K562 (cell line): Measurements from ENCODE around the gene SLC6A8. TPM values are rescaled to one million over a fixed set of nuclear protein-coding genes. Genes with fewer than 3 reads are reported as not detected.

Experiments
- ATAC-seq: fragments of 200-7000 bp; cut with Tn5 transposase; 3 replicates; pipeline ENCODE4 v1.9.1; 2020; ENCODE audit warnings: moderate library complexity
- BruUV-seq: library from RNA; stranded (reverse); fragments of 400-500 nt; replicated peaks from 2 replicates; lab custom pipeline; 2021; lab: Mats Ljungman, UMichigan
- CTCF ChIA-PET: fragments of 300-600 bp; formaldehyde crosslinking; extraction: SDS; loops from one replicate; lab custom pipeline; 2021; ENCODE audit warnings: low intra/inter-chr PET ratio; lab: Yijun Ruan, JAX
- POLR2A ChIA-PET: fragments of 300-600, 350-650 bp; sonication (Branson Sonifier 250); formaldehyde crosslinking; extraction: SDS; loops from one replicate; lab custom pipeline; 2021; ENCODE audit warnings: antibody characterized with exemption, inconsistent platforms; lab: Yijun Ruan, JAX
- DNase-seq, 4 experiments: peaks; one replicate each; pipeline versions ENCODE4 v3.0.0 to v3.0.0-alpha.2; 2011 to 2018; ENCODE audit warnings: low spot score in 3 of 4, mixed read lengths in 3 of 4; ENCODE audit errors: extremely low read depth in 1 of 4
- FAIRE-seq: peaks from 2 replicates; lab custom pipeline; 2011; peaks lifted over from hg19 to GRCh38; lab: Jason Lieb, UNC
- H2AFZ ChIP-seq: 2 replicates; pipeline ENCODE4 v1.6.0; 2011; ENCODE audit warnings: low read depth, low read length, control low read depth, inconsistent platforms
- H3K27ac ChIP-seq: fragments of 200-600 bp; 3 replicates; pipeline ENCODE4 v1.8.0; 2011; ENCODE audit warnings: low read depth, mild to moderate bottlenecking, control low read depth, inconsistent platforms, low read length, moderate library complexity, mixed read lengths; ENCODE audit errors: extremely low read depth
- H3K27me3 ChIP-seq, 2 experiments: fragments of 300-600 bp in 1 of 2; 2 replicates in 1 of 2; 3 replicates in 1 of 2; pipeline versions ENCODE4 v1.6.0 to v1.8.0; 2011; ENCODE audit warnings: inconsistent platforms in 2 of 2, low read length in 2 of 2, mild to moderate bottlenecking in 1 of 2, mixed read lengths in 1 of 2, moderate library complexity in 1 of 2; ENCODE audit not compliant: control insufficient read depth in 2 of 2, insufficient read depth in 2 of 2
- H3K36me3 ChIP-seq: fragments of 300-600 bp; 3 replicates; pipeline ENCODE4 v1.8.0; 2011; ENCODE audit warnings: mild to moderate bottlenecking, low read length, inconsistent platforms; ENCODE audit not compliant: control insufficient read depth, insufficient read depth
- H3K4me1 ChIP-seq, 2 experiments: fragments of 200-600 bp in 1 of 2; replicated peaks in 1 of 2; 2 replicates in 1 of 2; 3 replicates in 1 of 2; pipeline versions ENCODE4 v1.5.1 to v1.8.0; 2011; ENCODE audit warnings: inconsistent platforms in 2 of 2, low read length in 2 of 2, mild to moderate bottlenecking in 1 of 2, mixed read lengths in 1 of 2, moderate library complexity in 1 of 2; ENCODE audit not compliant: control insufficient read depth in 2 of 2, insufficient read depth in 2 of 2
- H3K4me2 ChIP-seq: 2 replicates; pipeline ENCODE4 v1.6.1; 2011; ENCODE audit warnings: low read length, control low read depth, inconsistent platforms, mixed read lengths; ENCODE audit not compliant: insufficient read depth
- H3K4me3 ChIP-seq: fragments of 200-600 bp; sonication (generic), shearing (Covaris generic); 2 replicates; pipeline ENCODE4 v1.5.1; 2016; ENCODE audit warnings: control low read depth, inconsistent platforms
- H3K79me2 ChIP-seq: fragments of 200-600 bp; 3 replicates; pipeline ENCODE4 v1.8.0; 2011; ENCODE audit warnings: low read length, inconsistent platforms; ENCODE audit not compliant: control insufficient read depth, insufficient read depth
- H3K9ac ChIP-seq, 2 experiments: 2 replicates each; pipeline versions ENCODE4 v1.6.0 to v1.6.1; 2011; ENCODE audit warnings: low read depth in 2 of 2, low read length in 2 of 2, control low read depth in 1 of 2, inconsistent platforms in 1 of 2, mild to moderate bottlenecking in 1 of 2, mixed read lengths in 1 of 2; ENCODE audit not compliant: insufficient read depth in 1 of 2
- H3K9me1 ChIP-seq: one replicate; pipeline ENCODE4 v1.6.0; 2011; ENCODE audit warnings: inconsistent platforms, mild to moderate bottlenecking, low read length, moderate library complexity; ENCODE audit not compliant: control insufficient read depth, insufficient read depth
- H3K9me3 ChIP-seq: replicated peaks from 2 replicates; pipeline ENCODE4 v1.5.1; 2011; ENCODE audit warnings: low read depth, low read length, inconsistent platforms; ENCODE audit not compliant: control insufficient read depth, insufficient read depth
- H4K20me1 ChIP-seq: replicated peaks from 2 replicates; pipeline ENCODE4 v1.6.1; 2011; ENCODE audit warnings: low read length, inconsistent platforms, mixed read lengths; ENCODE audit not compliant: control insufficient read depth, insufficient read depth
- BACH1 ChIP-seq: fragments of 200-800 bp; sonication (Bioruptor generic); IDR thresholded peaks from 2 replicates; pipeline ENCODE4 v1.6.1; 2016; ENCODE audit warnings: missing genetic modification characterization, missing compliant biosample characterization
- CBX2 ChIP-seq: fragments of 200-600 bp; sonication (generic); IDR thresholded peaks from one replicate; pipeline ENCODE4 v1.6.1; 2012; ENCODE audit warnings: mild to moderate bottlenecking, low read length, inconsistent platforms; ENCODE audit not compliant: insufficient read depth, poor library complexity, severe bottlenecking
- CEBPG ChIP-seq, 3 experiments: fragments of 200-800 bp in 1 of 3; sonication (Bioruptor generic) in 1 of 3; sonication (generic) in 1 of 3; formaldehyde crosslinking in 1 of 3; IDR thresholded peaks in 2 of 3; conservative IDR thresholded peaks in 1 of 3; 2 replicates each; pipeline versions ENCODE4 v1.6.1 to v1.8.0; 2016 to 2022; ENCODE audit warnings: missing compliant biosample characterization in 2 of 3, missing genetic modification characterization in 2 of 3, mild to moderate bottlenecking in 1 of 3, missing genetic modification reagents in 1 of 3
- ESRRB ChIP-seq: fragments of 250-450 bp; sonication (Bioruptor Pico); IDR thresholded peaks from 2 replicates; pipeline ENCODE4 v1.5.0; 2020; ENCODE audit warnings: mild to moderate bottlenecking, moderate library complexity, borderline replicate concordance
- GTF2F1 ChIP-seq: IDR thresholded peaks from 2 replicates; pipeline ENCODE4 v1.6.1; 2011; ENCODE audit warnings: low read depth, low read length, improper control_type of control experiment
- IRF2 ChIP-seq: sonication (generic); formaldehyde crosslinking; IDR thresholded peaks from 2 replicates; pipeline ENCODE4 v1.8.1; 2022; ENCODE audit warnings: mild to moderate bottlenecking, missing genetic modification reagents
- NFRKB ChIP-seq: fragments of 450-650 bp; IDR thresholded peaks from 2 replicates; pipeline ENCODE4 v1.6.1; 2016; ENCODE audit warnings: low read depth
- NR2C2 ChIP-seq, 2 experiments: fragments of 200-800 bp in 1 of 2; sonication (Bioruptor generic) in 1 of 2; sonication (generic) in 1 of 2; formaldehyde crosslinking in 1 of 2; IDR thresholded peaks; 2 replicates each; pipeline versions ENCODE4 v1.6.1 to v1.8.0; 2016 to 2022; ENCODE audit warnings: mild to moderate bottlenecking in 1 of 2, missing compliant biosample characterization in 1 of 2, missing genetic modification characterization in 1 of 2, missing genetic modification reagents in 1 of 2
- PCBP2 ChIP-seq: fragments of 200-400 bp; formaldehyde crosslinking; IDR thresholded peaks from 2 replicates; pipeline ENCODE4 v1.6.1; 2018; ENCODE audit warnings: low read length, low read depth, mild to moderate bottlenecking, moderate library complexity; ENCODE audit not compliant: poor library complexity, severe bottlenecking
- PHF20 ChIP-seq: fragments of 450-650 bp; IDR thresholded peaks from 2 replicates; pipeline ENCODE4 v1.6.1; 2018; ENCODE audit not compliant: partially characterized antibody
- PRMT5 ChIP-seq: sonication (generic); formaldehyde crosslinking; IDR thresholded peaks from 2 replicates; pipeline ENCODE4 v1.5.0; 2020; ENCODE audit warnings: missing genetic modification reagents
- ZNF133 ChIP-seq: fragments of 250-450 bp; sonication (Bioruptor Pico); IDR thresholded peaks from 2 replicates; pipeline ENCODE4 v1.4.0; 2020; ENCODE audit warnings: mild to moderate bottlenecking
- ZNF282 ChIP-seq: sonication (generic); formaldehyde crosslinking; IDR thresholded peaks from 2 replicates; pipeline ENCODE4 v1.8.1; 2023; ENCODE audit warnings: missing genetic modification reagents
- WGBS: fragments of 100-300 bp; shearing (Covaris generic); methylation state at CpG from one replicate; pipeline ENCODE4 v1.1.6; 2016; ENCODE audit warnings: low coverage, mixed read lengths; ENCODE audit not compliant: insufficient coverage; ENCODE audit errors: missing lambda C conversion rate; 5-methylcytosine and 5-hydroxymethylcytosine counted together
- in situ Hi-C: fragments of 300-500 bp; cut with MboI; formaldehyde crosslinking; loops from 4 replicates; pipeline ENCODE4 v1.15.0; 2018; ENCODE audit warnings: inconsistent platforms, mixed read lengths
- intact Hi-C: fragments of 100-400 bp; cut with micrococcal nuclease; formaldehyde crosslinking; loops from 2 replicates; pipeline ENCODE4 v1.14.2; 2022
- polyA plus RNA-seq, 8 experiments: library from polyadenylated mRNA; depleted of rRNA in 4 of 8; stranded (reverse) in 5 of 8; unstranded in 3 of 8; fragments of >200 nt; fragmentation: Nextera tagmentation in 2 of 8; fragmentation: Illumina TruSeq in 1 of 8; extraction: Ambion mirVana in 2 of 8; extraction: Trizol in 1 of 8; gene quantifications; 2 replicates each; pipeline versions ENCODE4 v1.2.1 to v1.2.3, GENCODE V29; 2011 to 2014; ENCODE audit warnings: inconsistent platforms in 1 of 8, missing spikeins in 1 of 8
- total RNA-seq, 7 experiments: library from RNA; depleted of rRNA in 6 of 7; stranded (reverse); fragments of >200 nt in 6 of 7; fragmentation: Illumina TruSeq in 2 of 7; extraction: Trizol in 2 of 7; gene quantifications; 2 replicates each; pipeline versions ENCODE4 v1.2.1 to v1.2.3, GENCODE V29; 2011 to 2021; ENCODE audit warnings: low replicate concordance in 1 of 7
- TF ChIP-seq, protein P1 (sequence below): fragments of 250-450 bp; sonication (Bioruptor Pico); IDR thresholded peaks from 2 replicates; pipeline ENCODE4 v1.4.0; 2020; ENCODE audit warnings: borderline replicate concordance
- TF ChIP-seq, protein P2 (sequence below): fragments of 450-650 bp; formaldehyde crosslinking; IDR thresholded peaks from 2 replicates; pipeline ENCODE4 v1.4.0; 2020; ENCODE audit warnings: mild to moderate bottlenecking, moderate library complexity
- TF ChIP-seq, protein P3 (sequence below): fragments of 450-650 bp; IDR thresholded peaks from 2 replicates; pipeline ENCODE4 v1.6.1; 2018; ENCODE audit warnings: mild to moderate bottlenecking, low read depth; ENCODE audit not compliant: partially characterized antibody

Gene SLC6A8
- total and polyA plus RNA-seq, 9 of the 15 experiments (the other 6 are each of a cell fraction or from before 2014, with no cell fraction given): 0.68 to 144 (median 34.3) TPM

DNA sequence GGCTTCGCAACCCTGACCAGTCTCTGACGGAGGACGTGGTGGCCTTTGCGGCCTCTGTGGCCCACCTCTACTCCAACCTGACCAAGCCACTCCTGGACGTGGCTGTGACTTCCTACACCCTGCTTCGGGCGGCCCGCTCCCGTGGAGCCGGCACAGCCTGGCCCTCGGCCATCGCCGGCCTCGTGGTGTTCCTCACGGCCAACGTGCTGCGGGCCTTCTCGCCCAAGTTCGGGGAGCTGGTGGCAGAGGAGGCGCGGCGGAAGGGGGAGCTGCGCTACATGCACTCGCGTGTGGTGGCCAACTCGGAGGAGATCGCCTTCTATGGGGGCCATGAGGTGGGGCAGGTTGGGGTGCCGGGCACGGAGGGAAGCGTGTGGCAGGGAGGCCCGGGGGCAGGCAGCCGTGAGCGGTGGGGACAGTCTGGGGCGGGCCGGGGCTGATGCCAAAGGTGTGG, 38.1 kb downstream of the SLC6A8 start:
- Histone ChIP-seq H3K27me3 (no peaks in the 10 kb centered on the region), H2AFZ (no peak overlapping the region; the same call in 1 of the 2 replicates), H3K9ac (peak overlapping the region; percentile 63 to 92; a peak in 3 of 4 replicates), H4K20me1 (peaks cover 10% of the 10 kb centered on the region), H3K9me1 (no peaks in the 10 kb centered on the region), H3K9me3 (no peaks in the 10 kb centered on the region), H3K79me2 (peaks cover 46% of the 10 kb centered on the region), H3K4me3 (no peak overlapping the region), H3K4me2 (peak overlapping the region; percentile 78; the same call in 1 of the 2 replicates), H3K36me3 (peaks cover 17% of the 10 kb centered on the region), H3K4me1 (peaks cover 39 to 60% of the 10 kb centered on the region in 2 experiments), H3K27ac (peak overlapping the region; percentile 83)
- in situ Hi-C loops (no loop called here), intact Hi-C loops (loop anchor here (1.0 kb wide), 1 partner anchor 17 kb away; no protein-coding TSS in a partner anchor)
- DNase-seq (no peak), FAIRE-seq (no peak), ATAC-seq (no peak)
- no TSS peak for BruUV-seq
- WGBS: 92% methylated on average over 8 of the region's 35 CpGs
- POLR2A ChIA-PET: interaction anchor here (0.6 to 0.9 kb wide), 4 partner anchors 12 to 214 kb away, joined by 3 to 4 read pairs (median 3); no protein-coding TSS in a partner anchor
- no peak for TF ChIP-seq PHF20
- no peak for TF ChIP-seq NR2C2 (CRISPR knock-in tag; IDR thresholded peaks at IDR 0.05)
- TF ChIP-seq NR2C2 (tag; IDR thresholded peaks at IDR 0.05): no peak
- no peak for TF ChIP-seq ESRRB (CRISPR knock-in tag)
- TF ChIP-seq CBX2: no peak
- TF ChIP-seq, protein P1, sequence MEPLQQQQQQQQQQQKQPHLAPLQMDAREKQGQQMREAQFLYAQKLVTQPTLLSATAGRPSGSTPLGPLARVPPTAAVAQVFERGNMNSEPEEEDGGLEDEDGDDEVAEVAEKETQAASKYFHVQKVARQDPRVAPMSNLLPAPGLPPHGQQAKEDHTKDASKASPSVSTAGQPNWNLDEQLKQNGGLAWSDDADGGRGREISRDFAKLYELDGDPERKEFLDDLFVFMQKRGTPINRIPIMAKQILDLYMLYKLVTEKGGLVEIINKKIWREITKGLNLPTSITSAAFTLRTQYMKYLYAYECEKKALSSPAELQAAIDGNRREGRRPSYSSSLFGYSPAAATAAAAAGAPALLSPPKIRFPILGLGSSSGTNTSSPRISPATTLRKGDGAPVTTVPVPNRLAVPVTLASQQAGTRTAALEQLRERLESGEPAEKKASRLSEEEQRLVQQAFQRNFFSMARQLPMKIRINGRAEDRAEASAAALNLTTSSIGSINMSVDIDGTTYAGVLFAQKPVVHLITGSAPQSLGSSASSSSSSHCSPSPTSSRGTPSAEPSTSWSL (CRISPR knock-in tag): no peak
- no peak for TF ChIP-seq CEBPG (CRISPR knock-in tag; IDR thresholded peaks at IDR 0.05)
- no peak for TF ChIP-seq CEBPG (tag; conservative IDR thresholded peaks at IDR 0.05 in 1 of 2, IDR thresholded peaks at IDR 0.05 in 1 of 2)
- TF ChIP-seq PRMT5: no peak
- no peak for TF ChIP-seq ZNF282 (CRISPR knock-in tag)
- TF ChIP-seq, protein P2, sequence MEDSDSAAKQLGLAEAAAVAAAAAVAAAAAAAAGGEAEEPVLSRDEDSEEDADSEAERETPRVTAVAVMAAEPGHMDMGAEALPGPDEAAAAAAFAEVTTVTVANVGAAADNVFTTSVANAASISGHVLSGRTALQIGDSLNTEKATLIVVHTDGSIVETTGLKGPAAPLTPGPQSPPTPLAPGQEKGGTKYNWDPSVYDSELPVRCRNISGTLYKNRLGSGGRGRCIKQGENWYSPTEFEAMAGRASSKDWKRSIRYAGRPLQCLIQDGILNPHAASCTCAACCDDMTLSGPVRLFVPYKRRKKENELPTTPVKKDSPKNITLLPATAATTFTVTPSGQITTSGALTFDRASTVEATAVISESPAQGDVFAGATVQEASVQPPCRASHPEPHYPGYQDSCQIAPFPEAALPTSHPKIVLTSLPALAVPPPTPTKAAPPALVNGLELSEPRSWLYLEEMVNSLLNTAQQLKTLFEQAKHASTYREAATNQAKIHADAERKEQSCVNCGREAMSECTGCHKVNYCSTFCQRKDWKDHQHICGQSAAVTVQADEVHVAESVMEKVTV: no peak
- no peak for TF ChIP-seq GTF2F1
- TF ChIP-seq, protein P3, sequence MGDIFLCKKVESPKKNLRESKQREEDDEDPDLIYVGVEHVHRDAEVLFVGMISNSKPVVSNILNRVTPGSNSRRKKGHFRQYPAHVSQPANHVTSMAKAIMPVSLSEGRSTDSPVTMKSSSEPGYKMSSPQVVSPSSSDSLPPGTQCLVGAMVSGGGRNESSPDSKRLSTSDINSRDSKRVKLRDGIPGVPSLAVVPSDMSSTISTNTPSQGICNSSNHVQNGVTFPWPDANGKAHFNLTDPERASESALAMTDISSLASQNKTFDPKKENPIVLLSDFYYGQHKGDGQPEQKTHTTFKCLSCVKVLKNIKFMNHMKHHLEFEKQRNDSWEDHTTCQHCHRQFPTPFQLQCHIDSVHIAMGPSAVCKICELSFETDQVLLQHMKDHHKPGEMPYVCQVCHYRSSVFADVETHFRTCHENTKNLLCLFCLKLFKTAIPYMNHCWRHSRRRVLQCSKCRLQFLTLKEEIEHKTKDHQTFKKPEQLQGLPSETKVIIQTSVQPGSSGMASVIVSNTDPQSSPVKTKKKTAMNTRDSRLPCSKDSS: no peak
- no peak for TF ChIP-seq NFRKB
- TF ChIP-seq IRF2: no peak
- TF ChIP-seq ZNF133 (CRISPR knock-in tag): no peak
- no peak for TF ChIP-seq BACH1 (tag)
- TF ChIP-seq PCBP2: no peak
- CTCF ChIA-PET: no interaction called here
